GM18861 (cell line): ENCODE data around the gene TMEM135.
"Not testable (repeated sequence)": the region's sequence is repeated elsewhere in the genome, so short reads cannot be mapped to it uniquely, and the experiment has no call there.

Experiments
- ATAC-seq: cut with Tn5 transposase; IDR thresholded peaks from one replicate; pipeline ENCODE4 v1.9.1; 2021; ENCODE audit not compliant: unreplicated experiment

Gene TMEM135

GRCh38 chr11:87076260-87076783 is 38.6 kb downstream of the TMEM135 start:
- ATAC-seq, result no peak

- no peak for ATAC-seq
These were observed 39.2 kb downstream of the TMEM135 start for GRCh38 chr11:87076874-87077429.

GRCh38 chr11:87081358-87081757 is 43.6 kb downstream of the TMEM135 start:
- peak; percentile 56 for ATAC-seq

DNA sequence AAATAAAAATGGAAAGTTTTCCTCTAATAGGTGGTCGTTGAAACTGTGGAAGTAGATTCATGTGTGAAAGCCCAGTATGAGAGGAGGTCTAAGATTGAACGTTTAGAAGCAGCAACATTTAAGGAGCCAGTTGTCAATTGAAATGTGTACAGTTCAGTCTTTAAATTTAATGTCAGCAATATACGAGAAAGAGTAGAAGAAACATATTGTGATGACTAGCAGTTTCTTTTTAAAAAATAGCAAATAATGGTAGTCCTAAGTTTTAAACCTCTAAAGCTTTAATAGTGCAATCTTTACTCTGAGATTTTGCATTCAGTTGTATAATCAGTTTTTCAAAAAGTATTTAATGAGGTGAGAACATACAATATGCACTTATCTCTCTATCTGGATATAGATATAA is 44.9 kb downstream of the TMEM135 start:
- no peak for ATAC-seq

DNA sequence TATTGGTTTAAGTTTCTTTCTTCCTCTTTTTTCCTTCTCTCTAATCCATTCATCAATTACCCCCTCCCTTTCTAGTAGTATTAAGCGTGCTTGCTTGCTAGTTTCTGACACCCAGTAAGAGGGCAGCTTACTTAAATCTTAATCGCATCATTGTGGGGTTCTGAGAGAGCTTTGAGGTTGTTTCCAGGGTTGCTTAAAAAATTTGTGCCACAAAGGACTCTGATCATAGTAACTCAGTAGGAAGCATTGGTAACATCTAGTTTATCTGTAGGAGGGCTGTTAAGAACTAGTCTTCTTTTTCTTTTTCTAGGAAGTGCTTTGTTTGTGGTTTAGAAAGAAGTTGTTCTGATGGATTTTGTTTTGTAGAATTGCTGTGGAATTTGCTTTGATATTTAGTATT is 45.3 kb downstream of the TMEM135 start:
- no peak for ATAC-seq

- ATAC-seq, result no peak
These were observed 54.4 kb downstream of the TMEM135 start for GRCh38 chr11:87092159-87092558.

GRCh38 chr11:87092567-87092966 is 54.8 kb downstream of the TMEM135 start:
- ATAC-seq, result no peak

DNA sequence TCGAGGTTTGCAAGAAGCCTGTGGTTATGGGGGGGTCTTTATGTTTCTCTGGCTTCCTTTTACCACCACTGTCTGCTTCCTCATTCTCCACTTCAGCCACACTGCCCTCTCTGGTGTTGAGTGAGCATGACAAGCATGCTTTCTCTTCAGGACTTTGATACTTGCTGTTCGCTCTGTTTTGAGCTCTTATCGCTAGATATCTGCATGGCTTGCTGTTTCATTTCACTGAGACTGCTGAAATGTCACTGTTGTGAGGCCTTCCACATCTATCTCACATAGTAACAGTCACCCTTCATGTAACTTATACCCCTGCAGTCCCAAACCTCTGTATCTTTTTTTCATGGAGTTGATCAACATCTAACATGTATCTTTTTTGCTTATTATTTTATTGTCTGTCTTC is 59.8 kb downstream of the TMEM135 start:
- peak; percentile 90 for ATAC-seq

DNA sequence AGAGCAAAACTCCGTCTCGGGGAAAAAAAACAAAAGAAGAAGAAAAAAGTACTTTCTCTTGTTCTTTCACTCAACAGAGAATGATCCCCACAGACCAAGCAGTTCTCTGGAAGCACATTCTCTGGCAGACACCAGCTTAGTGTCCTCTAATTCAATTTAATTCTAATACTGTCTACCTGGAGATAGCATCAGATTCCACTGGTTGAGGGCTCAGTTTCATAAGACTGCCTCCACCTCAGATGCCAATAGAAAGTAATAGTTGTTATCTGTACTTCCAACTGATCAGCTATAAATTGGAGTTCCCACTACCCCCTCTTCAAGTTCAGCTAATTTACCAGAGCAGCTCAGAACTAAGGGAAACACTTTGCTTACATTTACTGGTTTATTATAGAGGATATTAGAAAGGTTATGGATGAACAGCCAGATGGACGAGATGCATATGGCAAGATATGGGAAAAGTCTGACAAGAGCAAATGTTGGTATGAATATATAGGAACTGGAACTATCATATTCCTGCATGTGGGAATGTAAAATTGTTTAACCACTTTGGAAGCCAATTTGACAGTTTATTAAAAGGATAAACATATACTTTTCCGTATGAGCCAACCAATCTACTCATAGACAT is 64.3 kb downstream of the TMEM135 start:
- ATAC-seq, result no peak

DNA sequence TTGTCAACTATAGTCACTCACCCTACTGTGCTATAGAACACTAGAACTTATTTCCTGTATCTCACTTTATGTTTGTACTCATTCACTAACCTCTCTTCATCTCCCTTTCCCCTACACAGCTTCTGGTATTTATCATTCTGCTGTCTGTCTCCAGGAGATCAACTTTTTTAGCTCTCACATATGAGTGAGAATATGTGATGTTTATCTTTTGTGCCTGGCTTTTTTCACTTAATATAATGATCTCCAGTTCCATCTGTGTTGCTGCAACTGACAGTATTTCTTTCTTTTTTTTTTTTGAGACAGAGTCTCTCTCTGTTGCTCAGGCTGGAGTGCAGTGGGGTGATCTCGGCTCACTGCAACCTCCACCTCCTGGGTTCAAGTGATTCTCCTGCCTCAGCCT is 68.1 kb downstream of the TMEM135 start:
- ATAC-seq, result not testable (repeated sequence)

- ATAC-seq, result not testable (repeated sequence)
These were observed 69.6 kb downstream of the TMEM135 start for GRCh38 chr11:87107379-87107778.

GRCh38 chr11:87110443-87111131 is 72.9 kb downstream of the TMEM135 start:
- no peak for ATAC-seq

DNA sequence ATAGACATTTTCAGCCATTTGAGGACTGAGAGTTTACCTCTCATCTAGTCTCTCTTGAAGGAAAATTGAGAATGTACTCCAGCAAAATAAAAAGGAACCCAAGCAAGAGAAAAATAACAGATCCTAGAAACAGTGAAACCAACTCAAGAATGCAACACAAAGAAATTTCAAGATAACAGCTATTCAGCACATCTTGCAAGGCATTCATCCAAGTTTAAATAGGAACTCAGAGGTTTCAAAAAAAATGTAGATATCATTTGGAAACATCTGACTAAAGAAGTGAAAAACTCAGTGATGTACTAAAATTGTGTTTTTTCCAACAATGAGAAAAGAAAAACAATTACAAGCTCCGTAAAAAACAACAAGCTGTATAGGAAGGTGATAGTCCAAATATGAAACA is 76.4 kb downstream of the TMEM135 start:
- ATAC-seq, result no peak

- ATAC-seq, result no peak
These were observed 78.5 kb downstream of the TMEM135 start for GRCh38 chr11:87116185-87116584.

GRCh38 chr11:87120937-87121336 is 83.2 kb downstream of the TMEM135 start:
- no peak for ATAC-seq

- ATAC-seq, result no peak
These were observed 85.1 kb downstream of the TMEM135 start for GRCh38 chr11:87122852-87123251.

DNA sequence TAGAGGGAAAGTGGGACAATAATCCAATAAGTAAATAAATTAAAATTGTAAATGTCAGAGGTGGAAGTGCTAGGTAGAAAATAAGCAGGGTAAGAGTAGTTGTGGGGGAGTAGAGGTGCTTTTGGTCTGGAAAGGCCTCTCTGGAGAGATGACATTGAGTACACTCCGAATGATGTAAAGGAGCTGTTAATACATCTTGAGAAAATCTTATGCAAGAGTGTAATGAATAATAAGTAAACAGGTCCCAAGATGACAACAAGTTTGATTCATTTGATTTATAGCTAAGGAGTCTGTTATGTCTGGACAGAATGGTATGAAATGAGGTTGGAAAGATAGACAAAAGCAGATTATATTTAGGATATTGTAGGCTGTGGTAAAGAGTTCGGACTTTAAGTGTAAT is 87.5 kb downstream of the TMEM135 start:
- ATAC-seq, result no peak

DNA sequence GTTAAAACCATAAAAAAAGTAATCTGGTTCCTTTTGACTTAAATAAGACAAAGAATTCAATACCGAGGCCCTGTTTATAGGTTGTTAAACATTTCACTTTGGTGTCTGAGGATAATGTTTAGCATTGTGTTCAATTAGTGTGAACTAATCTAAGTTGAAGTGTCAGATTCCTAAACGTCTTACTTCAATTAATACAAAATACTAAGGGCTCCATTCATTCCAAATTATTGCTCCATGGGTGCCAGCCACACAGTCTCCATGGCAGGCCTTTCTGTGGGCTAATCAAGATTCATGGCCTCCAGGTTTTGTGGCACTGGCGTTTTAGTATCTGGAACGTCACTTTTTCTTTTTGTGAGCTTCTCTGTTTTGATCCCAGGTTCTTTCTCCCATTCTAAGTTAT is 89.4 kb downstream of the TMEM135 start:
- no peak for ATAC-seq

- no peak for ATAC-seq
These were observed 90.6 kb downstream of the TMEM135 start for GRCh38 chr11:87128372-87128771.

DNA sequence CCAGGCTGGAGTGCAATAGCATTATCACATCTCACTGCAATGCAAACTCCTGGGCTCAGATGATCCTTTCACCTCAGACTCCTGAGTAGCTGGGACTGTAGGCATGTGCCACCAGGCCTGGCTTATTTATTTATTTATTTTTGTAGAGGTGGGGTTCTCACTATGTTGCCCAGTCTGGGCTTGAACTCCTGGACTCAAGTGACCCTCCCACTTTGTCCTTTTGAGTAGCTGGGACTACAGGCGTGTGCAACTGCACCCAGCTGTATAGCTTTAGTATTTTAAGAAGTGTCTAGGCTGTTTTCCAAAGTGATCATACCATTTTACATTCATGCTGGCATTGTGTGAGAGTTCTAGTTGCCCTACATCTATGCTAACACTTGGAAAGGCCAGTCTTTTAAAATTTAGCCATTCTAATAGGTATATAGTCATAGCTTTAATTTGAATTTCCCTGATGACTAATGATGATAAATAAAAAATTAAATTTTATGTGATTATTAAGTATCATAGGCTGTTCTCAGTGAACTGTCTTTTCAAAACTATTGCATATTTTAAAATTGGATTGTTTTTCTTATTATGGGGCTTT is 96.9 kb downstream of the TMEM135 start:
- ATAC-seq, result no peak

- no peak for ATAC-seq
These were observed 98.5 kb downstream of the TMEM135 start for GRCh38 chr11:87136236-87136635.

- ATAC-seq, result no peak
These were observed 100.0 kb downstream of the TMEM135 start for GRCh38 chr11:87137711-87138110.
